Stimulated activated CD8-positive, alpha-beta memory T cell treated with anti-CD3 and anti-CD28 coated beads, Interleukin-12 subunit alpha, Interleukin-12 subunit beta, amount 100 ng/mL, for 4 hours (primary cell): ENCODE results near the gene ALPP.
"Not testable (repeated sequence)": the region's sequence is repeated elsewhere in the genome, so short reads cannot be mapped to it uniquely, and the experiment has no call there.

Experiments
- DNase-seq: peaks from one replicate; pipeline ENCODE4 v3.0.0-alpha.2; 2020; ENCODE audit warnings: low read depth

ALPP gene

DNA sequence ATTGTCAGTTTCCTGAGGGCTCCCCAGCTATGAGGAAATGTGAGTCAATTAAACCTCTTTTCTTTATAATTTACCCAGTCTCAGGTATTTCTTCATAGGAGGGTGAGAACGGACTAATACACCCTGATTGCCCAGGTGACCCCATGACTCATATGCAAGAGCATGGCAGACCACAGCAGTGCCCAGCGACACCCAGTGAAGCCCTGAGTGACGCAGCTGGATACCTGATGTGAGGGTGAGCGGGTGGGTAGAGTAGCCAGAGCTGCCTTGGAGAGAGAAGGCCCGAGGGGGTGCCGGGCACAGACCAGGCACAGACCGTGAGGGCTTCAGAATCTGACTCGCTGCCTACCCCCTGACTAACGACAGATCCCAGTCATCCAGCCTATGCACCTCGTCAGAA lies 43.5 kb downstream of the ALPP start:
- no peak for DNase-seq

DNA sequence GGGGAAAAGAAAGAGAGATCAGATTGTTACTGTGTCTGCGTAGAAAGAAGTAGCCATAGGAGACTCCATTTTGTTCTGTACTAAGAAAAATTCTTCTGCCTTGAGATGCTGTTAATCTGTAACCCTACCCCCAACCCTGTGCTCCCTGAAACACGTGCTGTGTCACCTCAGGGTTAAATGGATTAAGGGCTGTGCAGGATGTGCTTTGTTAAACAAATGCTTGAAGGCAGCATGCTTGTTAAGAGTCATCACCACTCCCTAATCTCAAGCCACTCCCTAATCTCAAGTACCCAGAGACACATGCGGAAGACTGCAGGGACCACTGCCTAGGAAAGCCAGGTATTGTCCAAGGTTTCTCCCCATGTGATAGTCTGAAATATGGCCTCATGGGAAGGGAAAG lies 44.4 kb downstream of the ALPP start:
- not testable (repeated sequence) for DNase-seq

DNA sequence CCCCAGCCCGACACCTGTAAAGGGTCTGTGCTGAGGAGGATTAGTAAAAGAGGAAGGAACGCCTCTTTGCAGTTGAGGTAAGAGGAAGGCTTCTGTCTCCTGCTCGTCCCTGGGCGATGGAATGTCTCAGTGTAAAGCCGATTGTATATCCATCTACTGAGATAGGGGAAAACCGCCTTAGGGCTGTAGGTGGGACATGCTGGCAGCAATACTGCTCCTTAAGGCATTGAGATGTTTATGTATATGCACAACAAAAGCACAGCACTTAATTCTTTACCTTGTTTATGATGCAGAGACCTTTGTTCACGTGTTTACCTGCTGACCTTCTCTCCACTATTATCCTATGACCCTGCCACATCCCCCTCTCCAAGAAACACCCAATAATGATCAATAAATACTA lies 44.9 kb downstream of the ALPP start:
- DNase-seq: not testable (repeated sequence)

DNA sequence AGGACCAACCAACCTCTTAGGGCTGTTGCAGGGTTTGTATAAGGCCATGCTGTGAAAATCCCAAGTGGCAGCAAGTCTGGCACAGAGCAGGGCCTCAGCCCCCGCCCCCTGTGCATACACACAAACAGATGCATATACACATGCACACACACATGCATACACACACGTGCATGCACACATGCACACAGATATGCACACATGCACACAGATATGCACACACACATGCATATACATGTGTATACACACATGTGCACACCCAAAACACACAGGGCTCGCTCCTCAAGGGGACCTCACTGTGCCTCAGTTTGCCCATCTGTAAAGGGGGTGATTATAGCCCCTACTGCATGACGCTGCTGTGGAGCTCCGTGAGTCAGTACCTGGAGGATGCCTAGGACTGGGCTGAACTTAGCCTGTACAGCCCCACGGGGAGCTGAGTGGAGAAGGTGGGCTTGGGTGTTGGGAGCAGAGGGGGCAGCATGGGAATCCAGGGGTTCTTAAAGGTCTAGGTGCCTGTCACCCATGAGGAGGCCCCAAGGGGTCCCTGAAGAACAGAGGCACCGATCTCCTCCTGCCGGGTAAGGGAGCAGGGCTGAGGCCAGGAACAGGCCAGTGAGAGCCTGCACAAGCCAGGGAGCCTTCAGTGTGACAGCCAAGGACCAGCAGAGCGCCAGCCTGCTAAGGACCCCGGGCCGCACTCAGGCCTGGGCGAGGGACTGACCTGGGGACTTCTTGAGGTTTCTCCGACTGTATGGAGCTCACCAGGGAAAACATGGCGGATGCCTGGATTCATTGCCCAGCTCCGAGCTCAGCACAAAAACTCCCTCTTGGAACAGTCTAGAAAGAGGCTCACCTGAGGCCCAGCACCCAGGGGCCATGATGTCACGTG lies 53.4 kb downstream of the ALPP start:
- no peak for DNase-seq
